NCI-H69 (cell line): ENCODE results near the gene KLF9.

Experiments
- DNase-seq: peaks from one replicate; lab custom pipeline; 2025; lab: John Stamatoyannopoulos, UW

KLF9 gene

DNA sequence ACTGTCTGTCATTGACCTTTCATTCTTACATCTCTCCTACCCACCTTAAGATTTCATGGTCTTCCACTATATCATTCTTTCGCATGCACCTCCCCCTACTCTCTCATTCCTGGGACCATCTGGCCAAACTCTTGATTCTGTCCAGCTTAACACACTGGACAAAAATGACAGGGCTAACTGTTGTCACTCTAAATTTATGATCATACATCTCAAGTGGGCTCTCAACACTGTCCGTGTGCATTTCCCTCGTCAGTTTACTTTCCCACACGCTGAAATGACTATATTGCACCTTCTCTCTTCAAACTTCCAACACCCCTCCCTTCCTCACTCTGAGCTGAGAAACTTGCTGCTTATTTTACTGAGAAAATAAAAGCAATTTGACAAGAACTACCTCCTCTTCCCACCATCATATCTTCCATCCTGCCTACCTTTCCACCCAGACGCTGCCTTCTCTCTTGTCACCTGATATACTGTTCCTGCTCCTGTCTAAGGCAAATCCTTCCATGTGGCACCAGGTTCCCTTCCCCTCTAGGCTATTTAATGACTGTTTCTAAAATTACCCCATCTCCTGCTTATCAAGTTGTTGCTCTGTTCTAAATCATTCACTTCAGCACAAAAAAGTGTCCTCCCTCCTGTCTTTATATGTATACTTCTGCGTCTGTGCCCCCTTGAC, 8.1 kb upstream of the KLF9 start:
- DNase-seq, result peak; percentile 42

DNA sequence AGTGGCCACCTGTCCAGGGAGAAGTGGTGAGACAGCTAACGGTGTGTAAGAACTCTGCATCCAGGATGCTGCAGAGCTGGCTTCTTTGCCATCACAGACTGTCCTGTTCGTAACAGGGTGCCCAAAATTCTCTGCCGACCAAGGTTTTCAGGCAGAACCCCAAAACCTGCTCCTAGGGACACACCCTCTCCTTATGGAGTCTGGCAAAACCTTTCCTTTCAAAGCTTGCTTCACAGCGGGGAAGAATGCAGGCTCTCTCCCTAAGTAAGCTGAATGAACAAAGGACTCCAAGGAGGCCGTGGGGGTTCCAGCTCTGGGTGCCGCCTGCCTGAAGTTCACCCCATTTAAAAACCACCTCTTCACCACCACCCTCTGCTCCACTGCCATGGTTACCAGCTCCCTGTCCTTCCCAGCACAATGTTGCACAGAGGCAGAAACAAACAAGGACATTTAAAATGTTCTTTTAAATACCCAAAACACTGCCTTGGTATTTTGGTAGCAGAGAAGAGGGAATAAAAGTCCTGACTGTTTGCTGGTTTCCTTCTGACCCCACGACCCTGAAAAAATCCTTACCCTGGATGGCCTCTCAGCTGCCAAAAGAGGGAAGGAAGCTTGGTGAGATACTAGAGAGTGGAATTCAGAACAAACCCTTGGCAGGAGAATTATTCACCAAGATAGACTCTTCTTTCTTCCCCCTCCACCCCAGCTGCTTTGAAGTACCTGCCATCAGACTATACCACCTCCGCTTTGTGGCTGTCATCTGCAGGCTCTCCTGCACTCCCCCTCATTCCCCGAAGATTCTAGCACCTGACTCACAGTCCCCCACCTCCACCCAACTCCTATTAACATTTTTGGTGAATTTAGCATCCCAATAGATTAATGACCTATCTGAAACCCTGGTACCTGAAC, 7.1 kb upstream of the KLF9 start:
- DNase-seq, result peak; percentile 86

DNA sequence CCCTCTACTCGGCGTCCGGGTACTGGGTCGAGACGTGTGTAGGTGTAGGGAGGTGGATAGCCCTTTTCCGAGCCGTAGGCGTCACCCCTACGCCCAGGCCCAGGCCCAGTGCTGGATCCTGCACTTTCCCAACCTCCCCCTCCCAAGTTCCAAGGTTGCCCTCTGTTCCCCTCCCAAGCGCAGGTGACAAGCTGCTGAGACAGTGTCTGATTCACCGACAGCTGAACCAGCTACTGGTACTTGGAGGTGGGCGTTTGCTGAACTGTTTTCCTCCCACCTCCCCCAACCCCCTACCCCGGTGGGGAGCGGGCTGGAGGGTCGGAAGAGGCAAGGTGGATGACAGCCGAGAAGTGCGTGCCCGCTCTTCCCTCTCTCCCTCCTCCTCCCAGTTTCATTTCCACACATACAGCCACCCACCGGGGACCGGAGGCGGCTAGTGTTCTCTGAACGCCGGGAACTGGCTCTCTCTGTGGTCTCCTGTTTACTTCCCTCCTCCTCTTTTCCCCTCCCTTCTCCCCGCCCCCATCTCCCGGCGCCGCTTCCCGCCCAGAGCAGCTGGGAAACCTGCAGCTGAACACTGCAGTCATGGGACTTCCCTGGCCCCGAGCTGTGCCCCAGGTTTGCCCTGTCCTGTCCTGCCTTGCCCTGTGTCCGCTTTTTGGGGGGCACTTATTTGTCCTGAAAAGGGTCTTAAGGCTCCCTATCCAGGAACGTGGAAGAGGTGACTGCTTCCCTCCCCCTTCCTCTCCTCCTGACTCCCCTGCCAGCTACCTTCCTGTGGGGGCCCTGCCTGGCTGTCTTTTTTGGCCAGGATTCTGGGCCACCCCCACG, 6.2 kb upstream of the KLF9 start:
- DNase-seq, result peak; percentile 97

DNA sequence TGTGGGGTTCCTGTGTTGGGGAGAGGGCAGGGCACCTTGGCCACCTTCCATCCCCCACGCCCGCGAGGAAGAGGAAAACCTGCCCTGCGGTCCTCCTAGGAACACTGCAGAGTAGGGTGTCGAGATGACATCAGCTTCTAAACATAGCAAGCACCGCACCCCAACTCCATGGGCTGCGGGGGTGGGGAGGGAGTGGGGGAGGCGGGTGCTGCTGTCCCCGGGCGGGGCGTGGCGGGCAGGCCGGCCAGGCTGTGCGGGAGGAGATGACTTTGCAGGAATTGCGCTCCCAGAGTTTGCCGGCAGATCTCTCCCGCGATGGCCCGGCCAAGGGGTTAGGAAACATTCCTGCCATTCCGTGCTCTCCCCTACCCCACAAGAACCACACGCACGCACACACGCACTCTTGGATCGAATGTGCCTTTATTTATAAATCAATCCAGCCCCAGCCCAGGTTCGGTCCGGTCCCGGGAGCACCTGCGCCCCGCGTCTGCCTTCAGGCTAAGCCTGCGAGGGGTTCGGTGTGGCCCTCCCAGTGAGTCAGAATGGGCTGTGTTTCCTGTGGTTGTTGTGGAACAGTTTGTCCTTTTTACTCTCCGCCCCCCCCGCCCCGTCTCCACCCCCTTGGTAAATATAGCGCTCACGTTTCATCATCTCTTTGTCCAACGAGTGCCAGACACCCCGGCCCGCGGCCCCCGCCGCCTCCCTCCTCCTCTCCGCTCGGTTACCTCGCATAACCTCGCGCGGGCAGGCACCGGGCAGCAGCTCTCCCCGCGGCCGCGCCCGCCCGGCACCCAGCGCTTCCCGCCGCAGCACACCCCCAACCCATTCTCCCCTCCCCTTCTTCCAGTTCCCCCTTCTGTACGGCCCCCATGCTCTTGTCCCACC, 5.3 kb upstream of the KLF9 start:
- DNase-seq, result peak; percentile 98

DNA sequence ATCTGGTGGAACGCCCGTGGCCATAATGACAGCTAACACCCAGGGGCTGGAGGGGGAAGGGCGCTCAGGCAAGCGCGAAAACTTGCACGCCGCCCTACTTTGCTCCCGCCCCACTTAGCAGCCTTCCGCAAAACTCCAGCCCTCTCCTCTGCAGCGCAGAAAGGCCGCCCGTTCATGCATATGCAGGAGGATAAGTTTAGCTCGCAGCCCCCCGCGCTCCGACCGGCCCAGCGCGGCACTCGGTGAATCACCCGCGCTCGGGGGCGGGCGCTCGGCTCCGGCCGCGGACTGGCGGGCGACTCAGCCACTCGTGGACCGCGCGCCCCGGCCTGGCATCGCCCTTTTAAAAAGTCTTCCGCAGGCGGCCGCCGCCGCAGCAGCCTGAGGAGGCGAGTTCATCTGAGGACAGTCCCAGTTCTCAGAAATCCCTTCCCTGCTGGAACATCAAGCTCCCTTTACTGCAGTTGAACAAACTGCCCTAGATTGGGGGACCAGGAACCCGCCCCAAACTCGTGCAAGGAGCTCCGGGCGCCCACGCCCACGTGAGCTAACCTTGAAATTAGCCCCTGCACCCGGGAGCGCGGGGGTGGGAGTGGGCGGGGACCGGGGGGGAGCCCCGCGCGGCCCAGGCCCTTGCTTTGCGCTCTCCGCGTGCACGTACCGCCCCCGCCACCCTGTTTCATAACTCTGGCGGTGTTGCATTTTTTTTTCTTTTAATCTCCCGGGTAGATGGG, 4.5 kb upstream of the KLF9 start:
- DNase-seq, result peak; percentile 98

DNA sequence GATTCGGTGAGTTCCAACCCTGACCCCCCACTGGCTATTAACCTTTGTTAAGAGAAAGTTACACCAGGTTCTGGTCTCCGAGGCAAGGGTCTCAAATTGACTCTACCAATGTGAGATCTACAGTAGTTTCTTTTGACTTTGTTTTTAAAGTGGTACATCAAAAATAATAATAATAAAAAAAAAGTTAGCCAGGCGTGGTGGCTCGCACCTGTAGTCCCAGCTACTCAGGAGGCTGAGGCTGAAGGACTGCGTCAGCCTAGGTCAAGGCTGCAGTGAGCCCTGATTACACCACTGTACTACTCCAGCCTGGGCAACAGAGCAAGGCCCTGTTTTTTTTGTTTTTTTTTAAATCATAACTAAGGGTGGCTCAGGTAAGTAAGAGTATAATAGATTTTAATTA, 1.0 kb upstream of the KLF9 start:
- no peak for DNase-seq

DNA sequence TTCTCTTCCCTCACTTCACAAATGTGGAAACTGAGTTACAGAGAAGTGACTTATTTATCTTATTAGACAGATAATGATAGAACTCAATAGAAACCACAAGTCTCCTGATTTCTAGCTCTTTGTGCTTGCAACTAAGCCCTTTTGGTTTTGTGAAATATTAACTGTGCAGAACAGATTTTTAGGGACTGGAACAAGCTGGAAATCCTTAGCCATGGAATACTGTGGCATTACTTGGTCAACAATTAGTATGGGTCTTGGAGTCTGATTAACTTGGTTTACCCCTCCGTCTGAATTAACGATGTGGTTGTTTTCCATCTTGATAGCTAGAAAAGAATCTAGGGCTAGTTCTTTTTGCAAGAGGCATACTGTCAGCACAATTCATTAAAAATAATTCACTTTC, 584 bp upstream of the KLF9 start:
- DNase-seq, result no peak

DNA sequence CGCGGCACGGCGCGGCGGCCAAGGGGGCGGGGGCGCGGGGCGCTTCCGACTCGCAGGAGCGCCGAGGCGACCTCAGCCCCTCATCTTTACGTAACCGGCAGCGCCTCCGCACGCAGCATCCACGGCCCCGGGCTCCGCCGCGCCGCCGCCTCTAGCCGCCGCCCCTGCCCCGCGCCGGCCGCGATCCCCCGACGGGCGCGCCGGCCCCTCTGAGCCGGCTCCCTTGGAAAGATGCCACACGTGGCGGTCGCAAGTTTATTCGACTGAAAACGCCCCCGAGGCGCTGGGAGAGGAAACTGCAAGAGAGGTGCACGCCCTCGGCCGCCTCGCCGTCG, 1.0 kb downstream of the KLF9 start:
- peak; percentile 90 for DNase-seq

DNA sequence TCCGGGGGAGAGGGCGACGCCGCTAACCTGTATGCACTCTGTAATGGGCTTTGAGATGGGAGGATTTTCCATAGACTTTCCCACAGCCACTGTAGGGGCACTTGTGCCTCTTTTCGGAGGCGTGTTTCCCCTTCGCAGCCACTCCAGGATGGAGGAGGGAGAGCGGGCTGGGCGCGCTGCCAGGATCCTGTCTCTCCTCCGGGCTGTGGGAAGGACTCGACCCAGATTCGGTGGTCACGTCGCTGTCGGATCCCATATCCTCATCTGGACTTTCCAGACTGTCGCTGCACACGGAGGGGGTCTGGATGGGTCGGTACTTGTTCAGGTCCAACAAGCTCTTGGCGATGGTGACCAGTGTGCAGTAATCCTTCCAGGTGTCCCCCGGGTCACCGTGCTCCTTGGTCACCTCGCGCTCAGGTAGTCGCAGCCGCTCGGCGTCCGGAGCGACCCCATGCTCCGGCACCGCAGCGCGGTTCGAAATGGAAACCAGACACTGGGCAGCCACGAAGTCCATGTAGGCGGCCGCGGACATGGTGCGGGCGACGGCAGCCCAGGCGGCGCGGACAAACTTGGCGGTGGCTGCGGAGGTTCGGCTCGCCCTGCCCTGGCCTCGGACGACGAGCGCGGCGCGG, 1.5 kb downstream of the KLF9 start:
- DNase-seq, result peak; percentile 84

DNA sequence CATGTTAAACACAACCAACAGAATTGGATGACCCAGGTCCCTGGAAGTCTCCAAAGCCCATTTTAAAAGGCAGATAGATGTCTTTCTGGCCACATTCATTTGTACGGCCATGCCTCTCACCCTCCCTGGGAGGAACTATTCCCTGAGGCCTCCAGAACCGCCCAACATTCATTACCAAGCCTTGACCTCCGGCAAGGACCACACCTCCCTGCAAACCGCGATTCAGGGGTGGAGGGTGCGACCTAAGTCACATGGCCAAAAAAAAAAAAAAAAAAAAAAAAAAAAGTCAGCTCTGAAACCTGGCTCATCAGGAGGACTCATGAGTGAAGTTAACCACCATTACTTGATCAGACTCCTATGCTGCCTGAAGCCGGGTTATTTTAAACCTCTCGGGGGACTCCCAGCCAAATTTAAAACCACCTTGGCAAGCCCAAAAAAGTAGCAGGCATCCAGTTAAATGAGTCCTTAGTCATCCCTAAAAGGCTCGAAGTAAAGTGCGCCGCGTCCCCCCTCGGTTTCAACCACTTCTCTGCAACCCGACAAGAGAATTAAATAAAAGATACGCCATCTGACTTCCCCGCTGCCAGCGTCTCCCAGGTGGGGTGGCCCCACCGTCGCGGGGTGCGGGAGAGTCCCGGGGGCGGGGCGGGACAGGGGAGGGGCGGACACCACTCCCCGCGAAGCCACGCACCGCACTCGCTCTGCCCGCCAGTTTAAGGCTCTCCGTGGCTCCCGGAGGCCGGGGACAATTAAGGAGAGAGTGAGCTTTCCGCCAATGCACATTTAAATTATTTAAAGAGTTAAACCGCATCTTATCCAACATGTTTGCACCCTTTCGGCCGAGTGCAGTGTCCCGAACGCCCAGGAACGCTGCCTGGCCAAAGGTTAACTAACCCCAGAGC, 2.3 kb downstream of the KLF9 start:
- peak; percentile 83 for DNase-seq

DNA sequence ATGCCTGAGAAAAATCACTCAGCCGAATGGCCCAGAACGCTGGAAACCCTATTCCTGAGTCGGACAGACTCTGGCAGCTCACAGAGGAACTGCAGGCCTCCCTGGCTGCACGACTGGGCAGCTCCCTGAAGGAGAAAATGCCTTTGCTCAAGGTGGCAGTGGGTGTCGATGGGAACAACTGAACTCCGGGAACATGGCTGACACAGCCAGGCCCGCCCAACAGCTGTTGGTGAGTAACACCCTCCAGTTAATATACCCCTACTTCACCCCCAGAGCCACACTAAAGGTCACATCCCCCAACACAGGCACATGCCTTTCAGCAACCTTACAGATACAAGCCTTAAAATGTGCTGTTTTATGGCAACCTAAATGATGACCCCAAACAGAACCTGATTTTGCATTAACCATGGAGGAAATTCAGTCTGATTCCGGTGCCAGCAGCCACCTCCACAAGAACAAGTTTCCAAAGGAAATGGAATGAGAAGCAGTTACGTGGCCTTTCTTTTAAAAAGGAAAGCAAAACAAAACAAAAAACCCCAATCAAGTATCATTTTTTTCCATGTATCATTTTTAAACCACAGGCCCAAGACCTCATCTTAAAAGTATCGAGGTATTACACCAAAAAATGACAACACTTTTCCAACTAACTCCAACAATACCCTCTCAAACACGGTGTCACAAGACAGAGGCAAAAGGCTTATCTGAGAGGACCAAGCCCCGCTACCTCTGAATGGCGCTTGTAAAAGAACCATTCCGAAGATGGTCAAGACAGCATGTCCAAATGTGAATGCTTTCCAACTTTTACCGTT, 3.1 kb downstream of the KLF9 start:
- peak; percentile 68 for DNase-seq

DNA sequence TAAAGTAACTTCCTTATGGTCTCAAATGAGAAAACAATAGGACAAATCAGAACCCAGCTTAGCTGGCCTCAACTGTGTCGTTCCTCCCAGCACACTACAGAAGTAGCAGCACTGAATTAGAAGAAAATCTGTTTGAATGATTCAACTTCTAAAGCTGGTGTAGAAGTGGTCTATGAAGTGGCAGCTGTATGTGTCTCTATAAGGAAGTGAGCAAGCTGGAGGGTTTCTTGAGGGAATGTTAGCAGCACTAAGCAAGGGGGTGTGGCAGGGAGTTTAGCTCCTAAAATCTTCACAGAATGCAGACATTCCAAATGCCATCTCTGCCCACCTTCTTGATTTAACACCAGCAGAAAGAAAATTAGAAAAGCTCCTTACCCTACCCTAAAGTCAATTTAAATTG, 4.1 kb downstream of the KLF9 start:
- no peak for DNase-seq

DNA sequence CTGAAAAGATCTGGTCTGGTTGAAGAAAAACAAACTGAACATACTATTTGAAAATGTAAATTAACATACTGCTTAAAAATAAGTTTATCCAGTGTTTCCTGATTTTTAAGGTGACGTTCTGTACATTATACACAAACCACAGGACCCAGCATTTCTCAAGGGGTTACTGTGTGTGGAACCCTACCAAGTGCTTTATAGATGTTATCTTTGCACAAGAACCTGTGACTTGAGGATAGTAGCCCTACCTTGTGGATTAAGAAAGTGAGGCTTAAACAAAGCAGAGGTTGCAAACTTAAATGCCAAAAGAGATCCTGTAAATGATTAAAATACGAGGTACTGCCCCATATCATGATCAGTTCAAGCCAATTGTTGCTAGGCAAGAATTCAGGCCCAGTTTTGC, 4.7 kb downstream of the KLF9 start:
- DNase-seq, result no peak

DNA sequence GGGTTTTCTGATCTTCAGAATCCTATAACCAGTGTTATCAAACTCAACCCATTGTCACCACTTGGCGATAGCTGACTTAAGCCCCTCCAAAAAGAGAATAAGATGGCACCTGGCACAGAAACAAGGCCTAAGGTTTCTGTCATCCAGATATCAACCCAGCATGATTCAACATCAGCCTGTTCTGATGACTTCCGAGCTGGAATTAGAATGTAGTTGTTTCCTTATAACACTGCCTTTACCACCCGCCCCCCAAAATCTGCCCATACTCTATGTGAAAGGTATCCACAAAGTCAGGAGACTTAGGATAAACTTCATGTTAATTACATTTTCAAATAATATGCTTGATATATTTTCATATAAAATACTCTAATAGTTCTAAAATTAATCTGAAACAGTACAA, 5.2 kb downstream of the KLF9 start:
- no peak for DNase-seq

DNA sequence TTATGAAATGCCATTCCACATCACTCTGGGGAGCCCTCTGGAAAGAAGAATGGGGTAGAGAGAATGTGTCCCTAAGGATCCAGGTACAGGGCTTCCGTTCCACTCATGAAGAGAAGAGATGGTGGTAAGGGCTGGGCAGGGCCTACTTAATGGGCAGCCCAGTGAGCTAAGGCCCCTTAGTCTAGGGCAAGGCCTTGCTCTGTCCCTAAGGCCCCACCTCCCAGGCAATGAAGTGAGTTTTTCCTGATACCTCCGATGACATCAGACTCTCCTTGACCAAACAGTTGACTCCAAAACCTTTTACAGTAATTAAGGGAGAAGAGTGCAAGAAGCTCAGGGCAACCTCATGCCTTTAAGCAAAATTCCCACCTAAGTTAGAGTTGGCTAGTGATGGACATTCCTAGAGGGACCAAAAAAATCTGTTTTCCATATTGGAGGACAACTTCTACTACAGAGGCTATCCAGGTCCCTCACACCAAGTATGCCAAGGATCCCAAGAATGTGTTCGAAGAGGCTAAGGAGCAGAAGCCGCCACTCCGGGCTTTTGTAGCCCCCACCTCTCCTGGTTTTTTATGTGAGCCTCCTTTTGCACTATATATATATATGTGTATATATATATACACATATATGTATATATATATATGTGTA, 5.9 kb downstream of the KLF9 start:
- no peak for DNase-seq

DNA sequence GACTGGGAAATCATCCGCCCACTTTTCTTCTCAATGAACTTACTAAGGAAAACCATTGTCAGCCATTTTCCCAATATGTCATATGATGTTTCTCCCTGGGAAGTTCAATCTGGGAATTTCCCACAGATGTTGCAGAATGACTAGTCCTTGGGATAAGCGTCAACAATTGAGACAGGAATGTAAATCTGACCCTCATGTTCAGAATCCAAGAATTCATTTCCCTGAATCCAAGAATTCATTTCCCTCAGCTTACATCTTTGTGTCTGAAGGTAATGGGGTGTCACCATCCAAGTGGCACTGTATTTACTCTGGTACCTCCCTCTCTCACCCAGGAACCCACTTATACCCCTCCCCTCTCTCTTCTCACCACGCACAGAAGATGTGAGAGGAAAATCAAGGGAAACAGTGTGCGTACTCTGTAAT, 7.4 kb downstream of the KLF9 start:
- peak; percentile 69 for DNase-seq

DNA sequence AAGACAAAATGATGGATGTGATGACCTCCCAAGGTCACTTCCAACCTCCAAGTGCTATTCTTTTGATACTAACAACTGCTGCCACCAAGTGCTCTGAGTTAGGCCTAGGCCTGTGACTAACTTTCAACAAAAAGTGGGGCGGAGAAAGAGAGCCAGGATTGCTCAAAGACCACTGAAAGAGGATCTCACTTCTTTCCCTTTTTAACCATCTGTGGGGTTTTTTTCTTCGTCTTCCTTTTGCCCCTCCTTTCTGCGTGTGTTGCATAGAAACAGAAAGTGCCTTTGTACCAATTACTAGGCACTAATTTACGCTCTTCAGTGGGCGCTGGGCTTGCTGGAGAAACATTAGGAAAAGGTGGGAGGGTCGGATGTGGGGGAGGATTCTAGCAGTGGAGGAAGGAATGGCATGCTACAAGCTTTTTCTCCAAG, 8.0 kb downstream of the KLF9 start:
- peak; percentile 77 for DNase-seq
